ENCODE results near the gene RAD1. TPM values are rescaled to one million over a fixed set of nuclear protein-coding genes. Genes with fewer than 3 reads are reported as not detected.

Gene RAD1
- total and polyA plus RNA-seq, 7 donors = 11.7 to 25.8 (median 15.8) TPM

DNA sequence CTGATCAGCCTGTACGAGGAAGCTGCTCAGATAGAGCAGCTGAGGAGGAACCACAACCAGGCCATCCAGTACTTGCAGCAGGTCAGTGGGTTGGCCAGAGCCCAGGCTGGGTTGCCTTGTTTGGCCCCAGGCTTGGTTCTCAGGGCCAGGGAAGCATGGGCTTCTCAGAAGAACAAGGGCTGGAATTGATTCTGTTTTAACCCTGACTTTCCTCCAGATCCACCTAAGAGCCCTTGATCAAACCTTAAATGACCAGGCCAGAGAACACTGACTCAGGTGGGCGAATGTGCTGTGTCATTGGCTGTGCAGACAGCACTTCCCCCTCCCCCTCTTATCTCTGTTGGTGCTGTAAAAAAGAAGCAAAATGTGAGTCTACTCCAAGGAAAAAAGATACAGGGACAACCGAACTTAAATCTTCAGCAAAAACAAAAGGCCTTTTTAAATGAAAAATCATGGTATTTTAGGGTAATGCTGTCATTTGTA lies 48.3 kb downstream of the RAD1 start:
- intact Hi-C loops (cut with DNase I) = no loop called here
- H3K27me3 ChIP-seq = no peaks in the 10 kb centered on the region
- 86% methylated on average over 3 of the region's 3 CpGs for WGBS, 2 donors
- H3K36me3 ChIP-seq = no peaks in the 10 kb centered on the region
- TF ChIP-seq POLR2A (IDR thresholded peaks at IDR 0.05) (no peak), POLR2AphosphoS5 (IDR thresholded peaks at IDR 0.05) (no peak), EP300 (IDR thresholded peaks at IDR 0.05) (no peak)
- TF ChIP-seq, protein P1, sequence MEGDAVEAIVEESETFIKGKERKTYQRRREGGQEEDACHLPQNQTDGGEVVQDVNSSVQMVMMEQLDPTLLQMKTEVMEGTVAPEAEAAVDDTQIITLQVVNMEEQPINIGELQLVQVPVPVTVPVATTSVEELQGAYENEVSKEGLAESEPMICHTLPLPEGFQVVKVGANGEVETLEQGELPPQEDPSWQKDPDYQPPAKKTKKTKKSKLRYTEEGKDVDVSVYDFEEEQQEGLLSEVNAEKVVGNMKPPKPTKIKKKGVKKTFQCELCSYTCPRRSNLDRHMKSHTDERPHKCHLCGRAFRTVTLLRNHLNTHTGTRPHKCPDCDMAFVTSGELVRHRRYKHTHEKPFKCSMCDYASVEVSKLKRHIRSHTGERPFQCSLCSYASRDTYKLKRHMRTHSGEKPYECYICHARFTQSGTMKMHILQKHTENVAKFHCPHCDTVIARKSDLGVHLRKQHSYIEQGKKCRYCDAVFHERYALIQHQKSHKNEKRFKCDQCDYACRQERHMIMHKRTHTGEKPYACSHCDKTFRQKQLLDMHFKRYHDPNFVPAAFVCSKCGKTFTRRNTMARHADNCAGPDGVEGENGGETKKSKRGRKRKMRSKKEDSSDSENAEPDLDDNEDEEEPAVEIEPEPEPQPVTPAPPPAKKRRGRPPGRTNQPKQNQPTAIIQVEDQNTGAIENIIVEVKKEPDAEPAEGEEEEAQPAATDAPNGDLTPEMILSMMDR (IDR thresholded peaks at IDR 0.05) = no peak
- H3K4me3 ChIP-seq = no peak overlapping the region
- no peaks in the 10 kb centered on the region for H3K9me3 ChIP-seq
- H3K27ac ChIP-seq = no peak overlapping the region
- DNase-seq = no peak
- no peaks in the 10 kb centered on the region for H3K4me1 ChIP-seq

DNA sequence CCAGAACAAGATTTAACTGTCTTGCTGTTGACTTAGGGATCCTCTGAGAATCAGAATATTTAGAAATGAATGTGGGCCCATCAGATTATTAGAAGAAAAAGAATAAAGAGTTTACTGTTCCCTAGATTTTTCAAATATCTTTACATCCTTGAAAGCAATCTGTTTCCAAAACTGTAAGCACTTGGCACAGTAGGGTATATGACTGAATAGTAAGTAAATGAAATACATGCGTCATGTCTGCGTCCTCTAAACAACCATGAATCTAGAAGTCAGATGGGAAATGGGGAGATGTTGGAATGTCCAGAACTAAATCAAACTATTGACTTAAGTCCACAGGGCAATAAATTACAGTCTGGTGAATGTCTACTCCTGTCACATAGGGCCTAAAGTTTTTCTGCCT lies 50.2 kb downstream of the RAD1 start:
- 94 to 96% methylated on average over 2 of the region's 2 CpGs for WGBS, 2 donors

DNA sequence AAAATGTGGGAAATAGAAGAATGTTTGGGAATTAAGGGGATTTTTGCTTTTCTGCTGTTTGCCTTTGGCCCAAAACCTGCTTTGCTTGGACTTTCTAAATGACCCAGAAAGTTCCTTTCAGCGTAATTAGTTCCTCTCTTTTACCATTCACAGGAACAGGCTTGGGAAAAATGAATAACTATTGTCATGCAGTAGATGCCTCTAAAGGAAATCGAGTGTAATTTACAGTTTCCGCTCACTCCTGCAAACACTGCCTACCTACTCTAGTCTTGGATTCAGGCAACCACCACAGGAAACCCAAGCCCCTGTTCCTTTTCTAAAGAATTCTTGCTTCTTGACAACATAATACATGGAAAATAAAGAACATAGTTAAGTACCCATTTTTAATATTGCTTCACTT lies 51.4 kb downstream of the RAD1 start:
- Histone ChIP-seq H3K27ac (no peak overlapping the region), H3K4me1 (no peaks in the 10 kb centered on the region), H3K4me3 (no peak overlapping the region), H3K9me3 (no peaks in the 10 kb centered on the region), H3K27me3 (no peaks in the 10 kb centered on the region), H3K36me3 (no peaks in the 10 kb centered on the region)
- TF ChIP-seq POLR2AphosphoS5 (IDR thresholded peaks at IDR 0.05) (no peak), EP300 (IDR thresholded peaks at IDR 0.05) (no peak), POLR2A (IDR thresholded peaks at IDR 0.05) (no peak)
- TF ChIP-seq, protein P1 (IDR thresholded peaks at IDR 0.05) = no peak
- no peak for DNase-seq
- intact Hi-C loops (cut with DNase I) = no loop called here
- 53 to 83% methylated on average over 3 of the region's 3 CpGs for WGBS, 2 donors

More for the DNA sequence above, 50.2 kb downstream of the RAD1 start:
- Histone ChIP-seq H3K4me3 (no peak overlapping the region), H3K36me3 (no peaks in the 10 kb centered on the region), H3K27ac (no peak overlapping the region), H3K9me3 (no peaks in the 10 kb centered on the region), H3K4me1 (no peaks in the 10 kb centered on the region), H3K27me3 (no peaks in the 10 kb centered on the region)
- intact Hi-C loops (cut with DNase I) = no loop called here
- no peak for TF ChIP-seq POLR2A (IDR thresholded peaks at IDR 0.05)
- no peak for TF ChIP-seq EP300 (IDR thresholded peaks at IDR 0.05)
- TF ChIP-seq POLR2AphosphoS5 (IDR thresholded peaks at IDR 0.05) = no peak
- TF ChIP-seq, protein P1 (IDR thresholded peaks at IDR 0.05) = no peak
- DNase-seq = no peak

DNA sequence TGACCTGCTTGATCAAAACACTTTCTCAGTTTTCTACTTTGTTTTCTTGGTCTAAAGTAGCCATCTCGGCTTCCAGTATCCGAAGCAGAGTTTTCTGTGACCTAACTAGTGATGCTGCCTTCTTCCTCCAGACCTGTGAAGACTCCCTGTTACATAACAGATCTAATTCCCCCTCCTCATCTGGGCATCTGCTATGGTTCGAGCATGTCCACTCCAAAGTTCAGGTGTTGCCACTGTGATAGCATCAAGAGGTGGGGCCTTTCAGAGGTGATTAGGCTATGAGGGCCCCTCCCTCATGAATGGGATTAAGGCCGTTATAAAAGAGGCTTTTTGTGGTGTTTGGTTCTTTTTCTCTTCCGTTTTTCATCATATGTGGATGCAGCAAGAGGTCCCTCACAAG lies 56.1 kb downstream of the RAD1 start:
- TF ChIP-seq EP300 (IDR thresholded peaks at IDR 0.05) (no peak), POLR2A (IDR thresholded peaks at IDR 0.05) (no peak), POLR2AphosphoS5 (IDR thresholded peaks at IDR 0.05) (no peak)
- TF ChIP-seq, protein P1 (IDR thresholded peaks at IDR 0.05) = no peak
- no peak overlapping the region for H3K4me3 ChIP-seq
- H3K36me3 ChIP-seq = no peaks in the 10 kb centered on the region
- DNase-seq = no peak
- 62% methylated on average over 5 of the region's 5 CpGs for WGBS, 2 donors
- H3K4me1 ChIP-seq = no peaks in the 10 kb centered on the region
- H3K27ac ChIP-seq = no peak overlapping the region
- no peaks in the 10 kb centered on the region for H3K27me3 ChIP-seq
- H3K9me3 ChIP-seq = no peaks in the 10 kb centered on the region
- intact Hi-C loops (cut with DNase I) = no loop called here

DNA sequence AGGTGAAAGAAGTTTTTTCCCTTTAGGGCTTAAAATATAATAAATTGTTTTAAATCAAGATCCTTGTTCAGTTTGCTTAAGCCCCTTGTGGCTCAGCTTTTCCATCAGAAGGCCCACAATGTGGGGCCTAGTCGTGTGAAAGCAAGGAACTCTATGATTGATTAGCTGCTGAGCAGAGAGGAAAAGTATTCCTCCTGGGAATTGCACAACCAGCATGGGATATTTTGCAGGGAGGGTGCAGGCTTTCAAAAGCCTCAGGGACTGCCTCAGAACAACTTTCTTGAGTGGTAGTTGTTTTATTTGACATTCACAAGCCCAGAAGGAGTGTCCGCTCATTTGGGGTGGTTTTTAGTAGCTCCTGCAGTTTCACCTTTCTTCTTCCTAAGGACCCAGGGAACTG lies 56.5 kb downstream of the RAD1 start:
- Histone ChIP-seq H3K4me3 (no peak overlapping the region), H3K27me3 (no peaks in the 10 kb centered on the region), H3K9me3 (no peaks in the 10 kb centered on the region), H3K4me1 (no peaks in the 10 kb centered on the region), H3K36me3 (no peaks in the 10 kb centered on the region), H3K27ac (no peak overlapping the region)
- intact Hi-C loops (cut with DNase I) = no loop called here
- no peak for DNase-seq
- TF ChIP-seq POLR2A (IDR thresholded peaks at IDR 0.05) (no peak), EP300 (IDR thresholded peaks at IDR 0.05) (no peak), POLR2AphosphoS5 (IDR thresholded peaks at IDR 0.05) (no peak)
- TF ChIP-seq, protein P1 (IDR thresholded peaks at IDR 0.05) = no peak
- 64 to 88% methylated on average over 2 of the region's 2 CpGs for WGBS, 2 donors

All from sigmoid colon (tissue), 7 donors.